KMS-11 (cell line): ENCODE results near the gene SASH1.

Source experiments
- H2AFZ ChIP-seq: fragments of 200-600 bp; sonication (generic); 2 replicates; pipeline ENCODE4 v1.6.1; 2016; ENCODE audit warnings: antibody characterized with exemption, mixed run types, low read depth
- H3K27ac ChIP-seq: fragments of 200-600 bp; sonication (generic); 2 replicates; pipeline ENCODE4 v1.6.1; 2016; ENCODE audit warnings: mild to moderate bottlenecking, mixed run types
- H3K27me3 ChIP-seq: fragments of 200-600 bp; sonication (generic); 2 replicates; pipeline ENCODE4 v1.6.1; 2017; ENCODE audit warnings: mild to moderate bottlenecking, low read depth, mixed run types, moderate library complexity; ENCODE audit not compliant: insufficient read depth
- H3K36me3 ChIP-seq: fragments of 200-600 bp; sonication (generic); 2 replicates; pipeline ENCODE4 v1.6.1; 2017; ENCODE audit warnings: mild to moderate bottlenecking, mixed run types; ENCODE audit not compliant: insufficient read depth
- H3K4me1 ChIP-seq: fragments of 200-600 bp; sonication (generic); 2 replicates; pipeline ENCODE4 v1.6.1; 2016; ENCODE audit warnings: mild to moderate bottlenecking, low read depth, mixed run types; ENCODE audit not compliant: poor library complexity, severe bottlenecking
- H3K4me2 ChIP-seq: fragments of 200-600 bp; sonication (generic); 2 replicates; pipeline ENCODE4 v1.7.0; 2016; ENCODE audit warnings: mild to moderate bottlenecking, mixed run types
- H3K4me3 ChIP-seq: fragments of 200-600 bp; sonication (generic); IDR thresholded peaks from 2 replicates; pipeline ENCODE4 v1.6.1; 2017; ENCODE audit warnings: low read depth, low read length, mixed read lengths; ENCODE audit not compliant: insufficient read depth
- H3K79me2 ChIP-seq: fragments of 200-600 bp; sonication (generic); 2 replicates; pipeline ENCODE4 v1.6.1; 2016; ENCODE audit warnings: low read depth, mixed run types; ENCODE audit not compliant: insufficient read depth
- H3K9ac ChIP-seq: fragments of 200-600 bp; sonication (generic); 2 replicates; pipeline ENCODE4 v1.6.1; 2016; ENCODE audit warnings: mild to moderate bottlenecking, mixed run types
- H4K20me1 ChIP-seq: fragments of 200-600 bp; sonication (generic); 2 replicates; pipeline ENCODE4 v1.6.1; 2016; ENCODE audit warnings: mild to moderate bottlenecking, mixed run types; ENCODE audit not compliant: insufficient read depth
- CTCF ChIP-seq: fragments of 200-600 bp; sonication (generic); conservative IDR thresholded peaks from 2 replicates; pipeline ENCODE4 v1.6.1; 2017; ENCODE audit warnings: low read depth, mild to moderate bottlenecking, antibody characterized with exemption, low read length, moderate library complexity, mixed read lengths

SASH1 gene

DNA sequence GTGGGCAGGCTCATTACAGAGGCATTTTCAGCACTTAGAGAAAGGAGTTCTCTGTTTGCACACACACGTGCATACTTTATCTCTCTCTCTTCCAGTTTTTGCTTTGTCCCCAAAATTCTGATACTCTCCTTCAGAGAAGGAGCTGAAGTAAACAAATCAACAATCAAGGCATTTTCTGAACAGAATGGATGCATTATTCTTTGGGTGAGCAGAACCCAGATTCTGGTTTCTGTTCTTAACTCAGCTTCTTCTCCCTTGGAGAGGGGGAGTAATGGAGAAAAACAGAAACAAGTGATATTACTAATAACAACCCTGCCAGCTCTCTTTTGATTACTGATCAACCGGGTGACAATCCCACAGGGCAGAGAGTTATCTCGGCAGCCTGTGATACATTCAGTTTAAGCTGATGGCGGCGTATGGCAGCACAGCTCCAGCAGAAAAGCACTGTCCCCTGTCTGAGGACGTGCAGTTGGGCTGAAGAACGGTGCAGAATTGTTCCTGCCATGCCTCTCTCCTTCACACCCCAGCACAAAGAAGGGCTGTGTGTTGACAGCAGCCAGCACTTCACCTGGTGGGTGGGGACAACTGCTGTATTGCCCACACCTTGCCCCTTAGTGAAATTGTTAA, 47.3 kb upstream of the SASH1 start:
- H3K79me2 ChIP-seq: no peaks in the 10 kb centered on the region
- H3K27ac ChIP-seq: no peak overlapping the region
- no peaks in the 10 kb centered on the region for H3K4me1 ChIP-seq
- H3K9ac ChIP-seq: no peak overlapping the region
- no peaks in the 10 kb centered on the region for H3K36me3 ChIP-seq
- H2AFZ ChIP-seq: no peak overlapping the region
- TF ChIP-seq CTCF: no peak
- H3K27me3 ChIP-seq: no peaks in the 10 kb centered on the region
- no peak overlapping the region for H3K4me3 ChIP-seq
- H3K4me2 ChIP-seq: no peak overlapping the region
- no peaks in the 10 kb centered on the region for H4K20me1 ChIP-seq

DNA sequence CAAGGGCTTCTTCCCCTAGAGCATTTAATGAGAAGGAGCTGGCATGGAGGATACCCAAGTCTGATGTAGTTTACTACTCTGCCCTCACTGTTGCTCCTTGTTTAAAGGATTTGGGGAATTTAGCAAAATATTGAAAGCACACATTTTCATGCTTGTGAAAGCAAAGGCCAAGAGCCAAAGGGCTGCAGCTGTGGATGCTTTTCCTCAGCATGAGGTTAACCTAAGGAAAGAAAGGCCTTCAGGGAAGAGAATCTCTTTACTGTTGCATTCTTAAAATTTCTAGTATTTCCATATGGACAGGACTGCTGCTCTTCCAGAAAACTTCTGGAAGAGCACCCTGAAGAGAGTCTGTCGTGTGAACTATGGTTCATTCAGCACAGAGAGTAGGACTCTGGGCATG, 45.9 kb upstream of the SASH1 start:
- H4K20me1 ChIP-seq: no peaks in the 10 kb centered on the region
- no peaks in the 10 kb centered on the region for H3K36me3 ChIP-seq
- no peaks in the 10 kb centered on the region for H3K79me2 ChIP-seq
- H3K27me3 ChIP-seq: no peaks in the 10 kb centered on the region
- no peak overlapping the region for H3K9ac ChIP-seq
- no peak overlapping the region for H2AFZ ChIP-seq
- no peak for TF ChIP-seq CTCF
- no peak overlapping the region for H3K4me2 ChIP-seq
- H3K27ac ChIP-seq: no peak overlapping the region
- no peak overlapping the region for H3K4me3 ChIP-seq
- H3K4me1 ChIP-seq: no peaks in the 10 kb centered on the region

GRCh38 chr6:148298683-148299082, 44.0 kb upstream of the SASH1 start:
- no peak overlapping the region for H3K9ac ChIP-seq
- H3K4me1 ChIP-seq: no peaks in the 10 kb centered on the region
- TF ChIP-seq CTCF: no peak
- H3K79me2 ChIP-seq: no peaks in the 10 kb centered on the region
- no peaks in the 10 kb centered on the region for H3K27me3 ChIP-seq
- H2AFZ ChIP-seq: no peak overlapping the region
- H3K4me3 ChIP-seq: no peak overlapping the region
- no peak overlapping the region for H3K4me2 ChIP-seq
- H3K27ac ChIP-seq: no peak overlapping the region
- H4K20me1 ChIP-seq: no peaks in the 10 kb centered on the region
- H3K36me3 ChIP-seq: no peaks in the 10 kb centered on the region

DNA sequence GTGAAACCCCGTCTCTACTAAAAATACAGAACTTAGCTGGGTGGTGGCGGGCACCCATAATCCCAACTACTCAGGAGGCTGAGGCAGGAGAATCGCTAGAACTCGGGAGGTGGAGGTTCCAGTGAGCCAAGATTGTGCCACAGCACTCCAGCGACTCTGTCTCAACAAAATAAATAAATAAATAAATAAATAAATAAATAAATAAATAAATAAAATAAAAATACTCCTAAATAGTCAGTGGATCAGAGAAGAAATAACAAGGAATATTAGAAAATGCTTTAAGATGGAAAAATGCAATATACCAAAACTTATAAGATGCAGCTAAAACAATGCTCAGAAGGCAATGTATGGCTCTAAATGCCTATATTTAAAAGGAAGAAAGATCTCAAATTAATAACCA, 39.0 kb upstream of the SASH1 start:
- Histone ChIP-seq H3K27me3 (no peaks in the 10 kb centered on the region), H3K9ac (no peak overlapping the region), H2AFZ (no peak overlapping the region), H3K4me2 (no peak overlapping the region), H3K4me3 (no peak overlapping the region), H3K4me1 (no peaks in the 10 kb centered on the region), H4K20me1 (no peaks in the 10 kb centered on the region), H3K27ac (no peak overlapping the region), H3K79me2 (no peaks in the 10 kb centered on the region), H3K36me3 (no peaks in the 10 kb centered on the region)
- no peak for TF ChIP-seq CTCF
